GM21786 (cell line): ENCODE results near the gene DCUN1D5.

Source experiments
- ATAC-seq: cut with Tn5 transposase; IDR thresholded peaks from one replicate; pipeline ENCODE4 v1.9.1; 2021; ENCODE audit not compliant: unreplicated experiment

Gene DCUN1D5

GRCh38 chr11:103091801-103092524 is at the start of gene DCUN1D5:
Gene DCUN1D5, minus strand, starts transcription at chr11:103092160. Its CDS starts 288 bp downstream, at chr11:103091872.
- ATAC-seq = peak; percentile 100

GRCh38 chr11:103125462-103125861 is 33.5 kb upstream of the DCUN1D5 start:
- no peak for ATAC-seq

GRCh38 chr11:103114836-103115235 is 22.9 kb upstream of the DCUN1D5 start:
- no peak for ATAC-seq

- ATAC-seq = no peak
Observed at GRCh38 chr11:103112364-103112763, 20.4 kb upstream of the DCUN1D5 start.

GRCh38 chr11:103111400-103111799 is 19.4 kb upstream of the DCUN1D5 start:
- ATAC-seq = no peak

GRCh38 chr11:103110391-103110790 is 18.4 kb upstream of the DCUN1D5 start:
- ATAC-seq = no peak

- no peak for ATAC-seq
Observed at GRCh38 chr11:103109818-103110388, 17.9 kb upstream of the DCUN1D5 start.

GRCh38 chr11:103108933-103109817 is 17.2 kb upstream of the DCUN1D5 start, which contains the start of gene DYNC2H1:
Gene DYNC2H1, plus strand, starts transcription at chr11:103109426. Its CDS starts 149 bp downstream, at chr11:103109575.
- ATAC-seq = peak; percentile 100

- no peak for ATAC-seq
Observed at GRCh38 chr11:103097279-103097678, 5.3 kb upstream of the DCUN1D5 start.

GRCh38 chr11:103091064-103091800 is 728 bp downstream of the DCUN1D5 start:
- ATAC-seq = peak; percentile 32

GRCh38 chr11:103086461-103086860 is 5.5 kb downstream of the DCUN1D5 start:
- no peak for ATAC-seq

GRCh38 chr11:103085758-103086365 is 6.1 kb downstream of the DCUN1D5 start:
- no peak for ATAC-seq

- ATAC-seq = no peak
Observed at GRCh38 chr11:103079833-103080232, 12.1 kb downstream of the DCUN1D5 start.

GRCh38 chr11:103078710-103079109 is 13.2 kb downstream of the DCUN1D5 start:
- no peak for ATAC-seq

GRCh38 chr11:103077554-103077953 is 14.4 kb downstream of the DCUN1D5 start:
- ATAC-seq = no peak

- ATAC-seq = no peak
Observed at GRCh38 chr11:103076361-103076760, 15.6 kb downstream of the DCUN1D5 start.

- no peak for ATAC-seq
Observed at GRCh38 chr11:103071008-103071407, 21.0 kb downstream of the DCUN1D5 start.

GRCh38 chr11:103070142-103070541 is 21.8 kb downstream of the DCUN1D5 start:
- peak; percentile 53 for ATAC-seq

GRCh38 chr11:103069367-103069766 is 22.6 kb downstream of the DCUN1D5 start:
- ATAC-seq = no peak

- no peak for ATAC-seq
Observed at GRCh38 chr11:103067118-103067517, 24.8 kb downstream of the DCUN1D5 start.
